ENCODE measurements around the gene NUP85. TPM values are rescaled to one million over a fixed set of nuclear protein-coding genes. Genes with fewer than 3 reads are reported as not detected.
"Not testable (repeated sequence)": the region's sequence is repeated elsewhere in the genome, so short reads cannot be mapped to it uniquely, and the experiment has no call there.

Gene NUP85, protein sequence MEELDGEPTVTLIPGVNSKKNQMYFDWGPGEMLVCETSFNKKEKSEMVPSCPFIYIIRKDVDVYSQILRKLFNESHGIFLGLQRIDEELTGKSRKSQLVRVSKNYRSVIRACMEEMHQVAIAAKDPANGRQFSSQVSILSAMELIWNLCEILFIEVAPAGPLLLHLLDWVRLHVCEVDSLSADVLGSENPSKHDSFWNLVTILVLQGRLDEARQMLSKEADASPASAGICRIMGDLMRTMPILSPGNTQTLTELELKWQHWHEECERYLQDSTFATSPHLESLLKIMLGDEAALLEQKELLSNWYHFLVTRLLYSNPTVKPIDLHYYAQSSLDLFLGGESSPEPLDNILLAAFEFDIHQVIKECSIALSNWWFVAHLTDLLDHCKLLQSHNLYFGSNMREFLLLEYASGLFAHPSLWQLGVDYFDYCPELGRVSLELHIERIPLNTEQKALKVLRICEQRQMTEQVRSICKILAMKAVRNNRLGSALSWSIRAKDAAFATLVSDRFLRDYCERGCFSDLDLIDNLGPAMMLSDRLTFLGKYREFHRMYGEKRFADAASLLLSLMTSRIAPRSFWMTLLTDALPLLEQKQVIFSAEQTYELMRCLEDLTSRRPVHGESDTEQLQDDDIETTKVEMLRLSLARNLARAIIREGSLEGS
- 115 and 122 TPM in 2 replicates for total RNA-seq

DNA sequence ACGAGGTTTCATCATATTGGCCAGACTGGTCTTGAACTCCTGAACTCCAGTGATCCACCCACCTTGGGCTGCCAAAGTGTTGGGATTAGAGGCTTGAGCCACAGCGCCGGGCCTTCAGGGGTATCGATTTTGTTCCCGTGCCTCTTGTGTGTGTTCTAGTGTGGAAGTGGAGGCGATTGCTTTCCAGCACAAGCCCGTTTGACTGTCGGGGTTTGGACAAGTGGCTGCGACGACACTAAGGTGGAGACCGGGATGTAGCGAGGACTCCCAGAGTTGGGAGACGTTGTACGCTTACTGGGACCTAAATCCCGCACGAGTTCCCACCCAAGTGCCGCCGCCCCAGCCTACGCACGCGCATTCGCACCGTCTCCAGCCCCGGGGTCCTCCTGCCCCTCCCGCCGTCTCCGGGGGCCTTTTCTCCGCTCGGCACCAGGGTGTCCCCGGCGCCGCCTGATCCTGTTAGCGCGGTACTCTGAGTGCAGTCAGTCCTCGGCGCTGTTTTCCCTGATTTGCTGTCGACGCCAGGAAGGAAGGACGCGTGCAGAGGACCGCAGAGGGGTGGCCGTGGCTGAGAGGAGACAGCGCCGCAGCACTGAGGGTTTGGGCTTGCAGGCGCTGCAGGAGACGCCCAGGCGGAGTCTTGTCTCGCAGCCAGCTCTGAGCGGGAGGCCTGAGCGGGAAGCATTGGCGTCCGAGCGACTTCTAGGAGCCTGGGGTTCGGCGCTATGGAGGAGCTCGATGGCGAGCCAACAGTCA is at the start of gene NUP85:
Gene NUP85 (plus strand): TSS at position 643 of the 756 bp plus-strand sequence. CDS start 83 bp downstream, at position 726.
- H3K27me3 Mint-ChIP-seq (ENCODE audit: low read depth): no peaks in the 10 kb centered on the region
- H3K4me3 Mint-ChIP-seq (ENCODE audit: low read depth): peak within 1 kb of the TSS; percentile 91
- intact Hi-C loops (cut with micrococcal nuclease): loop anchor here (2.0 to 10.0 kb wide), 2 partner anchors 22 to 50 kb away; partner anchors contain the start of gene SUMO2
- no peaks in the 10 kb centered on the region for H3K9me3 Mint-ChIP-seq
- H3K4me1 Mint-ChIP-seq (ENCODE audit: low read depth): peaks cover 11% of the 10 kb centered on the region
- peak within 1 kb of the TSS; percentile 96 for H3K27ac Mint-ChIP-seq
- H3K36me3 Mint-ChIP-seq (ENCODE audit: low read depth): peaks cover 18% of the 10 kb centered on the region
- DNase-seq (ENCODE audit: low spot score): peak; percentile 88

DNA sequence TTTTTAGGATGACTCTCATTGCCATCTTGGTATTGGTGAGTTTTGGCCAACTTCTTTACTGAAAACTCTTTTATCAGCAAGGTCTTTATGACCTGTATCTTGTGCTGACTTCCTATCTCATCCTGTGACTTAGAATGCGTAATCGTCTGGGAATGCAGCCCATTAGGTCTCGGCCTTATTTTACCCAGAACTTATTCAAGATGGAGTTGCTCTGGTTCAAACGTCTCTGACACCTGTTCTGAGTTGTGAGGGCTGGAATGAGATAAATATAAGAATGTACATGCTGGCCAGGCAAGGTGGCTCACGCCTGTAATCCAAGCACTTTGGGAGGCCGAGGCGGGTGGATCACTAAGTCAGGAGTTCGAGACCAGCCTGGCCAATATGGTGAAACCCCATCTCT is 47.0 kb upstream of the NUP85 start:
- H3K4me3 Mint-ChIP-seq (ENCODE audit: low read depth); DNase-seq (ENCODE audit: low spot score); H3K27me3 Mint-ChIP-seq (ENCODE audit: low read depth); intact Hi-C loops (cut with micrococcal nuclease); H3K9me3 Mint-ChIP-seq; H3K27ac Mint-ChIP-seq: not testable (repeated sequence)
- Mint-ChIP-seq H3K4me1 (ENCODE audit: low read depth) (peaks cover 16% of the 10 kb centered on the region), H3K36me3 (ENCODE audit: low read depth) (peaks cover 20% of the 10 kb centered on the region)

DNA sequence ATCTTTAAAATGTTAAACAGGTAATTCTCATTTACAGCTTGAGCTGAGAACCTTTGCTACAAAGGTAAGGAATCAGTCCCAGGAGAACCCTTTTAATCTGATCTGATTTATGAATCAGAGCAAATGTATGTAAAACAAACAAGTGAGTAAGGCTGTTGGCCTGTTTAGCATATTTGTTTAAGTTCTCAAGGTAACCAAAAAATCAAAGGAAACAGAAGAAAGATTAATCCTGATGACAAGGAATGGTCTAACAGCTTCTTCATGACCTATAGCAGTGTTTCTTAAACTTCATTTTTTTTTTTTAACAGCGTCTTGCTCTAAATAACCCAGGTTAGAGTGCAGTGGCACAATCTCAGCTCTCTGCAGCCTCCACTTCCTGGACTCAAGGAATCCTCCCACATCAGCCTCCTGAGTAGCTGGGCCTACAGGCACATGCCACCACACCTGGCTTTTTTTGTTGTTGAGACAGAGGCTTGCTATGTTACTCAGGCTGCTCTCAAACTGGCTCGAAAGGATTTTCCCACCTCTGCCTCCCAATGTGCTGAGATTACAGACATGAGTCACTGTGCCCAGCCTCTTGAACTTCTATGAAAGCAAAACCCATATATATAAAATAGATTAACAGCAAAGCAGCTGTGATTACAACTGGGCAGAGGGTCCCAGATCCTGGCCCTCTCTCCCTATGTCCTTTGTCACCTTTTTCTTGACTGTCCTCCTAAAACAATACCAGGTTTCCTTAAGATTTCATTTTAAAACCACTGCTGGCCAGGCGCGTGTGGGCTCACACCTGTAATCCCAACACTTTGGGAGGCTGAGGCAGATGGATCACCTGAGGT is 46.1 kb upstream of the NUP85 start:
- DNase-seq (ENCODE audit: low spot score): no peak
- no peak overlapping the region for H3K27ac Mint-ChIP-seq
- H3K4me3 Mint-ChIP-seq (ENCODE audit: low read depth): no peak overlapping the region
- intact Hi-C loops (cut with micrococcal nuclease): no loop called here
- H3K36me3 Mint-ChIP-seq (ENCODE audit: low read depth): peaks cover 23% of the 10 kb centered on the region
- peaks cover 16% of the 10 kb centered on the region for H3K4me1 Mint-ChIP-seq (ENCODE audit: low read depth)
- H3K9me3 Mint-ChIP-seq: no peaks in the 10 kb centered on the region
- H3K27me3 Mint-ChIP-seq (ENCODE audit: low read depth): no peaks in the 10 kb centered on the region

DNA sequence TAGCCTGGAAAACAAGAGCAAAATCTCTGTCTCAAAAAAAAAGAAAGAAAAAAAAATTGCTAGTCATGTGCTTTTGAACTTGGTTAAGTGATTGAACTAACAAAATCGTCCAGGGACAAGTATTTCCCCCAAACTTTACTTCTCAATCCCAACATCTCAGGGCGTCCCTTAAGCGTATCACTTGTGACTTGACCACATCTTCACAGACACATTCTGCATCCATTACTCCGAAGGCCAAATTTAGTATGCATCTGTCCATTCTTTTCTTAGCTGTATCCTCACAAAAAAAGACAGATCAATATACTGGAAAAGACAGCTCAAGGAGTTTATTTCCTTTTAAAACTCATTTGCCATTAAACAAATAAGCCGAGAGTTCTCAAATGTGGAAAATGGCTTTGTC is 45.3 kb upstream of the NUP85 start:
- Mint-ChIP-seq H3K4me3 (ENCODE audit: low read depth) (no peak overlapping the region), H3K27ac (peak overlapping the region; percentile 30), H3K9me3 (no peaks in the 10 kb centered on the region), H3K36me3 (ENCODE audit: low read depth) (peaks cover 28% of the 10 kb centered on the region), H3K4me1 (ENCODE audit: low read depth) (peaks cover 8% of the 10 kb centered on the region), H3K27me3 (ENCODE audit: low read depth) (no peaks in the 10 kb centered on the region)
- intact Hi-C loops (cut with micrococcal nuclease): no loop called here
- DNase-seq (ENCODE audit: low spot score): no peak

DNA sequence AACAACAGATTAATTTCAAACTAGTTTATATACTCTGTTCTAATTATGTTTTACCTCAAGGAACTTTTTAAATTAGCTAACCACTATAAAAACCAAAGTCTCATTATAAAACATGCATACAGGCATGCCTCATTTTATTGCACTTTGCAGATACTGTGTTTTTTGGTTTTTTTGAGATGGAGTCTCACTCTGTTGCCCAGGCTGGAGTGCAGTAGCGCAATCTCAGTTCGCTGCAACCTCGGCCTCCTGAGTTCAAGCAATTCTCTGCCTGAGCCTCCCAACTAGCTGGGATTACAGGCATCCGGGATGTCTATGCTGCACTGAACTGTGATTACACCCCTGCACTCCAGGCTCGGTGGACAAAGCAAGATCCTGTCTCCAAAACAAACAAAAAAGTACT is 42.4 kb upstream of the NUP85 start:
- H3K4me3 Mint-ChIP-seq (ENCODE audit: low read depth): no peak overlapping the region
- no peaks in the 10 kb centered on the region for H3K9me3 Mint-ChIP-seq
- peaks cover 39% of the 10 kb centered on the region for H3K36me3 Mint-ChIP-seq (ENCODE audit: low read depth)
- no peaks in the 10 kb centered on the region for H3K27me3 Mint-ChIP-seq (ENCODE audit: low read depth)
- no peak for DNase-seq (ENCODE audit: low spot score)
- intact Hi-C loops (cut with micrococcal nuclease): no loop called here
- no peak overlapping the region for H3K27ac Mint-ChIP-seq
- peaks cover 3% of the 10 kb centered on the region for H3K4me1 Mint-ChIP-seq (ENCODE audit: low read depth)

DNA sequence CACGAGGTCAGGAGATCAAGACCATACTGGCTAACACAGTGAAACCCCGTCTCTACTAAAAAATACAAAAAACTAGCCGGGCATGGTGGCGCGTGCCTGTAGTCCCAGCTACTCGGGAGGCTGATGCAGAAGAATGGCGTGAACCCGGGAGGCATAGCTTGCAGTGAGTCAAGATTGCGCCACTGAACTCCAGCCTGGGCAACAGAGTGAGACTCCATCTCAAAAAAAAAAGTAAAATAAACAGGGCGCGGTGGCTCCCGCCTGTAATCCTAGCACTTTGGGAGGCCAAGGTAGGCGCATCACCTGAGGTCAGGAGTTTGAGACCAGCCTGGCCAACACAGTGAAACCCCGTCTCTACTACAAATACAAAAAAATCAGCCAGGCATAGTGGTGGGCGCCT is 40.9 kb upstream of the NUP85 start:
- H3K4me3 Mint-ChIP-seq (ENCODE audit: low read depth); H3K4me1 Mint-ChIP-seq (ENCODE audit: low read depth); H3K9me3 Mint-ChIP-seq; H3K27ac Mint-ChIP-seq; intact Hi-C loops (cut with micrococcal nuclease); H3K27me3 Mint-ChIP-seq (ENCODE audit: low read depth); DNase-seq (ENCODE audit: low spot score): not testable (repeated sequence)
- peaks cover 45% of the 10 kb centered on the region for H3K36me3 Mint-ChIP-seq (ENCODE audit: low read depth)

DNA sequence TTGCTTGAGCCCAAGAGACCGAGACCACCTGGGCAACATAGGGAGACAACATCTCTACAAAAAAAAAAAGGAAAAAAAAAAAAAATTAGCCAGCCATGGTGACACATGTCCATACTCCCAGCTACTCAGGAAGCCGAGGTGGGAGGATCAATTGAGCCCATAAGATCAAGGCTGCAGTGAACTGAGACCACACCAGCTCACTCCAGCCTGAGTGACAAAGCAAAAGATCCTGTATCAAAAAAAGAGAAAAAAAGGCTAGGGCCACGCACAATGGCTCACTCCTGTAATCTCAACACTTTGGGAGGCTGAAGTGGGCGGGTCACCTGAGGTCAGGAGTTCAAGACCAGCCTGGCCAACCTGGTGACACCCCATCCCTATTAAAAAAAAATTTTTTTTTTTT is 36.5 kb upstream of the NUP85 start:
- Mint-ChIP-seq H3K27ac (no peak overlapping the region), H3K9me3 (no peaks in the 10 kb centered on the region), H3K4me3 (ENCODE audit: low read depth) (no peak overlapping the region), H3K36me3 (ENCODE audit: low read depth) (peaks cover 58% of the 10 kb centered on the region), H3K27me3 (ENCODE audit: low read depth) (no peaks in the 10 kb centered on the region), H3K4me1 (ENCODE audit: low read depth) (peaks cover 4% of the 10 kb centered on the region)
- intact Hi-C loops (cut with micrococcal nuclease): no loop called here
- DNase-seq (ENCODE audit: low spot score): no peak

DNA sequence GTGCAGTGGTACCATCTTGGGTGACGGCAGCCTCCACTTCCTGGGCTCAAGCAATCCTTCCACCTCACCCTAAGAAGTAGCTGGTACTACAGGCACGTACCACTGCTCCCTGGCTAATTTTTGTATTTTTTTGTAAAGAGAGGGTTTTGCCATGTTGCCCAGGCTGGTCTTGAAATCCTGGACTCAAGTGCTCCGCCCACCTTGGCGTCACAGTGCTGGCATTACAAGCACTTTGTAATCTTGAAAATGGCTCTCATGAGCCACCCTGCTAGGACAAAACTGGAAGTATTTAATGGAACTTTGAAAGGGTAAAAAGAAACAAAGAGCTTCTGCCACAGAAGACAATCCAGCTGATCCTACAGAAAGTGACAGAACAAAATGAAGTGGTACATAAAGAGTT is 32.0 kb upstream of the NUP85 start:
- H3K4me1 Mint-ChIP-seq (ENCODE audit: low read depth): peaks cover 10% of the 10 kb centered on the region
- H3K4me3 Mint-ChIP-seq (ENCODE audit: low read depth): no peak overlapping the region
- H3K27me3 Mint-ChIP-seq (ENCODE audit: low read depth): no peaks in the 10 kb centered on the region
- H3K27ac Mint-ChIP-seq: no peak overlapping the region
- DNase-seq (ENCODE audit: low spot score): no peak
- intact Hi-C loops (cut with micrococcal nuclease): loop anchor here (5.0 kb wide), 1 partner anchor 61 kb away; no protein-coding TSS in a partner anchor
- H3K9me3 Mint-ChIP-seq: no peaks in the 10 kb centered on the region
- H3K36me3 Mint-ChIP-seq (ENCODE audit: low read depth): peaks cover 50% of the 10 kb centered on the region

DNA sequence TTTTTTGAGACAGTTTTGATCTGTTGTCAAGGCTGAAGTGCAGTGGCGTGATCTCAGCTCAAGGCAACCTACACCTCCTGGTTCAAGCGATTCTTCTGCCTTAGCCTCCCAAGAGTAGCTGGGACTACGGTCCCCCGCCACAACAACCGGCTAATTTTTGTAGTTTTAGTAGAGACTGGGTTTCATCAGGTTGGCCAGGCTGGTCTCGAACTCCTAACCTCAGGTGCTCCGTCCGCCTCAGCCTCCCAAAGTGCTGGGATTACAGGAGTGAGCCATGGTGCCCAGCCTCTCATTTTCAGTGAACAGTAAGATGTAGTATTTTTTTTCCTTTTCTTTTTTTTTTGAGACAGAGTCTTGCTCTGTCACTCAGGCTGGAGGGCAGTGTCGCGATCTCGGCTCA is 30.5 kb upstream of the NUP85 start:
- no peaks in the 10 kb centered on the region for H3K9me3 Mint-ChIP-seq
- H3K4me1 Mint-ChIP-seq (ENCODE audit: low read depth): peaks cover 17% of the 10 kb centered on the region
- H3K36me3 Mint-ChIP-seq (ENCODE audit: low read depth): peaks cover 53% of the 10 kb centered on the region
- intact Hi-C loops (cut with micrococcal nuclease): loop anchor here (5.0 kb wide), 1 partner anchor 63 kb away; no protein-coding TSS in a partner anchor
- H3K27me3 Mint-ChIP-seq (ENCODE audit: low read depth): no peaks in the 10 kb centered on the region
- no peak overlapping the region for H3K4me3 Mint-ChIP-seq (ENCODE audit: low read depth)
- H3K27ac Mint-ChIP-seq: no peak overlapping the region
- no peak for DNase-seq (ENCODE audit: low spot score)

DNA sequence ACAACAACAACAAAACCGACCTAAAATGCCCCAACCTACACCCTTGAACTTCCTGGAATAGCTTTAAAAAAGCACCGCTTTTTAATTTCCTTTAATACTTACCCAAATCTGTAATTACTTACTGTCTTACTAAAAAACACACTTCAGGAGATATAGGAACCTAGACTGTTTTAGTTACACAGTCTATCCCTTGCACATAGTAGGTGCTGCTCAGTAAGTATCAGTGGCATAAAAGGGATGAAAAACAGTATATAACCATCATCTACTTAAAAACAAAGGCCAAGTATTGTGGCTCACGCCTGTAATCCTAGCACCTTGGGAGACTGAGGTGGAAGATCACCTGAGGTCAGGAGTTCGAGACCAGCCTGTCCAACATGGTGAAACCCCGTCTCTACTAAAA is 28.9 kb upstream of the NUP85 start:
- DNase-seq (ENCODE audit: low spot score): no peak
- intact Hi-C loops (cut with micrococcal nuclease): no loop called here
- Mint-ChIP-seq H3K4me1 (ENCODE audit: low read depth) (peaks cover 24% of the 10 kb centered on the region), H3K9me3 (no peaks in the 10 kb centered on the region), H3K27ac (no peak overlapping the region), H3K4me3 (ENCODE audit: low read depth) (no peak overlapping the region), H3K36me3 (ENCODE audit: low read depth) (peaks cover 64% of the 10 kb centered on the region), H3K27me3 (ENCODE audit: low read depth) (no peaks in the 10 kb centered on the region)

DNA sequence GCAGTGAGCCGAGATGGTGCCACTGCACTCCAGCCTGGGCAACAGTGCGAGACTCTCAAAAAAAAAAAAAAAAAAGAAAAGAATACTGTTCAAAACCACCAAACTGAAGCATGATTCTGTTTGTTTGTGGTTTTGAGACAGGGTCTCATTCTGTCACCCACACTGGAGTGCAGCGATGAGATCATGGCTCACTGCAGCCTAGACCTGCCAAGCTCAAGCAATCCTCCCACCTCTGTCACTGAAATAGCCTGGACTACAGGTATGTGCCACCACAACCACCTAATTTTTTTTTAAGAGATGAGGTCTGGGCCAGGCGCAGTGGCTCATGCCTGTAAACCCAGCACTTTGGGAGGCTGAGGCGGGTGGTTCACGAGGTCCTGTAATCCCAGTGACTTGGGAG is 27.0 kb upstream of the NUP85 start:
- H3K4me1 Mint-ChIP-seq (ENCODE audit: low read depth): peaks cover 22% of the 10 kb centered on the region
- intact Hi-C loops (cut with micrococcal nuclease): no loop called here

DNA sequence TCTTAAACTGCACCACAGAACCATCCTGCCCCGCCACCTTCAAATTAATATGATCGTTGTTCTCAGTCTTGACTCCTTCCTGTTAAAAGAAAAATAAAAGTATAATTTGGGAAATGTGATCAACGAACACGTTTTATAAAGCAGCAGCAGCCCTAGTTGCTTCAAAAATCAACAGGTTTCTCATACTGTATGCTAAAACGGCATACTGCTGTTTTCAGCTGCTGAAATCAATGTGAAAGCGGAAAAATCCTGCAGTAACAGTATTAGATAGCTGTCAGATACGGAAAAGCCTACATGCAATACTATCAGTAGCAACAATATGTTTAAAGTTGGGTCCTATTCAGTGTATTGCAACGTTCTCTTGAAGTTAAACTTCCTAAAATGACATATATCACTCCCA is 24.4 kb upstream of the NUP85 start:
- Mint-ChIP-seq H3K4me3 (ENCODE audit: low read depth) (peak overlapping the region; percentile 88), H3K27ac (peak overlapping the region; percentile 61), H3K9me3 (no peaks in the 10 kb centered on the region), H3K4me1 (ENCODE audit: low read depth) (peaks cover 32% of the 10 kb centered on the region), H3K36me3 (ENCODE audit: low read depth) (peaks cover 37% of the 10 kb centered on the region), H3K27me3 (ENCODE audit: low read depth) (no peaks in the 10 kb centered on the region)
- DNase-seq (ENCODE audit: low spot score): no peak
- intact Hi-C loops (cut with micrococcal nuclease): loop anchor here (5.0 to 10.0 kb wide), 2 partner anchors 46 to 81 kb away; partner anchors contain the start of genes GGA3, MRPS7 and NT5C

More for the DNA sequence above, 27.0 kb upstream of the NUP85 start:
- no peaks in the 10 kb centered on the region for H3K27me3 Mint-ChIP-seq (ENCODE audit: low read depth)
- no peak for DNase-seq (ENCODE audit: low spot score)
- no peaks in the 10 kb centered on the region for H3K9me3 Mint-ChIP-seq
- H3K36me3 Mint-ChIP-seq (ENCODE audit: low read depth): peaks cover 53% of the 10 kb centered on the region
- no peak overlapping the region for H3K27ac Mint-ChIP-seq
- no peak overlapping the region for H3K4me3 Mint-ChIP-seq (ENCODE audit: low read depth)

All from activated T-helper 2 cell treated with anti-CD3 and anti-CD28 coated beads, Interferon-gamma antibody, Interleukin-2, Interleukin-4, amounts not matched to agents 10 μg/mL and 5 μg/mL and 100 μg/mL, durations not matched to agents 14 hours and 24 hours and 36 hours (primary cell).